Astrocyte of the spinal cord (primary cell): ENCODE measurements around the gene ITK.

Experiments
- DNase-seq: peaks from one replicate; pipeline ENCODE4 v3.0.0; 2011; ENCODE audit warnings: low read depth, low spot score
- H3K4me3 ChIP-seq: 2 replicates; pipeline ENCODE4 v1.5.1; 2011; ENCODE audit warnings: low read depth, mild to moderate bottlenecking, low read length, moderate library complexity
- in situ Hi-C: cut with HindIII; loops from 2 replicates; pipeline ENCODE4 v1.10.0; 2017; ENCODE audit warnings: low sequenced_read_pairs
- TF ChIP-seq, protein P1 (sequence below): IDR thresholded peaks from 2 replicates; pipeline ENCODE4 v1.5.1; 2012; ENCODE audit warnings: low read depth, mild to moderate bottlenecking, low read length, inconsistent platforms

ITK gene

DNA sequence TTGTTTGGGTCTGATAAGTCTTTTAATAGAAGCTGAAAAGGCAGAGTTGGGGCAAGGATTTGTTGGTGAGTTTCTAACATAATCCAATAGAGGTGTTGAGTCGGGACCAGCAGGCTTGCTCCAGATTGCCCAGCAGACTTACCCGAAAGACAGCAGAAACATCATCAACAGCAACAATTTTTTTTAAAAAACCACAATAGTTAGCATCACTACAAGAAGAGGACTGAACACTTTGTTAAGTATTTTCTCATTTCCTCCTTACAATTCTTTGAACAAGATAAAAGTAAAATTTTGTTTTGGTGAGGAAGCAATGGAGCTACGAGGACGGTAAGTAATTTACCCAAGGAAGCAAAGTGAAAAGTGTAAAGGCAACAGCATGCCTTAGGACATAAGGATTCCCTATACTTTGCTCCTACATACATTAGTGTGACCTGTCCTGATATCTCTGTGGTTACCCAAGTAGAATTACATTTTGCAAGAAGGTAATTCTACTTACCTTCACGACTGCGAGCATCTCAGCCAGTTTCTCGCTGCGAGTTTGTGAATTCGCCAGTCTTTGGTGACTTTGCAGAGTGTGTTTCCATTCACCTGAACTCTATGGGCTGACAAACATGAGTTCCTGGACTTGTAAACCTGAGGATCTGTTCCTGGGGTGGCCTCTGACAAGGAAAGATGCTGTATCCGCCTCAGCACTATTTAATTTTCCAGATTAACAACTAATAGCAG is 13.2 kb downstream of the ITK start:
- DNase-seq: no peak
- in situ Hi-C loops: no loop called here
- TF ChIP-seq, protein P1, sequence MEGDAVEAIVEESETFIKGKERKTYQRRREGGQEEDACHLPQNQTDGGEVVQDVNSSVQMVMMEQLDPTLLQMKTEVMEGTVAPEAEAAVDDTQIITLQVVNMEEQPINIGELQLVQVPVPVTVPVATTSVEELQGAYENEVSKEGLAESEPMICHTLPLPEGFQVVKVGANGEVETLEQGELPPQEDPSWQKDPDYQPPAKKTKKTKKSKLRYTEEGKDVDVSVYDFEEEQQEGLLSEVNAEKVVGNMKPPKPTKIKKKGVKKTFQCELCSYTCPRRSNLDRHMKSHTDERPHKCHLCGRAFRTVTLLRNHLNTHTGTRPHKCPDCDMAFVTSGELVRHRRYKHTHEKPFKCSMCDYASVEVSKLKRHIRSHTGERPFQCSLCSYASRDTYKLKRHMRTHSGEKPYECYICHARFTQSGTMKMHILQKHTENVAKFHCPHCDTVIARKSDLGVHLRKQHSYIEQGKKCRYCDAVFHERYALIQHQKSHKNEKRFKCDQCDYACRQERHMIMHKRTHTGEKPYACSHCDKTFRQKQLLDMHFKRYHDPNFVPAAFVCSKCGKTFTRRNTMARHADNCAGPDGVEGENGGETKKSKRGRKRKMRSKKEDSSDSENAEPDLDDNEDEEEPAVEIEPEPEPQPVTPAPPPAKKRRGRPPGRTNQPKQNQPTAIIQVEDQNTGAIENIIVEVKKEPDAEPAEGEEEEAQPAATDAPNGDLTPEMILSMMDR: no peak
- H3K4me3 ChIP-seq: no peak overlapping the region

DNA sequence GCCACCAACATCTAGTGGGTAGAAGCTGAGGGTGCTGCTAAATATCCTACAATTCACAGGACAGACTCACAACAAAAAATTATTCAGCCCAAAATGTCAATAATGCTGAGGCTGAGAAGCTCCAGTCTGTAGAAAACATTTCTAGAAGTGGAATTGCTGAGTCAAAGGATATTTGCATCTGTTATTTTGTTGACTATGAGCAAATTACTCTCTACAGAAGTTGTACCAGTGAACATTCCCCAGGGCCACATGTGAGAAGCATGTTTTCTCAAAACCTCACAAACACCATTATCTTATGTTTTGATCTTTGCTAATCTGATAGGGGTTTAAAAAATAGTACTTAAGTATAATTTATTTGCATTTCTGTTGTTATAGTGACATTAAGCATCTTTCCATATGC is 15.4 kb downstream of the ITK start:
- in situ Hi-C loops: no loop called here
- no peak for DNase-seq
- TF ChIP-seq, protein P1: no peak

DNA sequence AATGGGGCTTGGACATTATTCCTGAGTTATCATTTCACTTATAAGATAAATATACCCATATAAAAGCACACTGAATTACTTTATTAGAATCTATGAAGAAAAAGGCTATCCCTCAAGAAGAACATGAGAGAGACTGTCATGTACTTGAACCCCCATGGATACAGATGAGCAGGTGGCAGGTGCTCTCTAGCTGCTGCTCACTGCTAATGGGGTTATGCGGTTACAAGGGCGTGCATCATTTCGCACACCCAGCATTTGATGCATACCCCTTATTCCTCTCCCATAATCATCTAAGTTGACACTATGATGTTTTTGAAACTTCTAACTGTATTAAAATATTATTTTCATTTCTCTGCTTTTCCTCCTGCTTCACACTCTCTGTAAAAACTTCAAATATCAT is 16.4 kb downstream of the ITK start:
- in situ Hi-C loops: no loop called here

More for the DNA sequence above, 15.4 kb downstream of the ITK start:
- H3K4me3 ChIP-seq: no peak overlapping the region

DNA sequence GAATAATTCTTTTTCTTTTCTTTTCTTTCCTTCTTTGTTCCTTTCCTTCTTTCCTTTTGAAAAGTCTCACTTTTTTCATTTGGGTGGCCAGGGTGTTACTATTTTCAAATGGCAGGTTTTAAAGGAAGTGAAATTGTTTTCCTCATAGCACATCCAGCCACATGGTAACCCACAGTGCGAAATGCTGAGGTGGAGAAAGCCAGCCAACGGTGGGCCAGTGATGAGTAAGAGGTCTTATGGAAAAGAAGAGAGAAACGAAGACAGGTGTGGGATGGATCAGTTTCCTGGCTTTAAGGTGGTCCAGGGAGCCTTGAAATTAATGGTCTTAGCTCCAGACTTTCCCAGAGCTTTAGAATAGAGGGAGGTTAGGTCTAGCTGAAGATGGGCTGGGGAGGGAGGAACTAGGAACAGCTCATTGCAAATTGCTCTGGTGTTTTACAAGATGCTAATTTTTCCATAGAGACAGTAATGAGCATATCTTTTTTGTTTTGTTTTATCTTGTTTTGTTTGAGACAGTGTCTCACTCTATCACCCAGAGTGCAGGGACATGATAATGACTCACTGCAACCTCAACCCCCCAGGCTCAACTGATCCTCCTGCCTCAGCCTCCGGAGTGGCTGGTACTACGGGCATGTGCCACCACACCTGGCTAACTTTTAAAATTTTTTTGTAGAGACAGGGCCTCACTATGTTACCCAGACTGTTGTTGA is 17.8 kb downstream of the ITK start:
- DNase-seq: no peak
- H3K4me3 ChIP-seq: no peak overlapping the region
- TF ChIP-seq, protein P1: no peak
- in situ Hi-C loops: no loop called here

More for the DNA sequence above, 16.4 kb downstream of the ITK start:
- no peak for DNase-seq
- TF ChIP-seq, protein P1: no peak
- H3K4me3 ChIP-seq: no peak overlapping the region

DNA sequence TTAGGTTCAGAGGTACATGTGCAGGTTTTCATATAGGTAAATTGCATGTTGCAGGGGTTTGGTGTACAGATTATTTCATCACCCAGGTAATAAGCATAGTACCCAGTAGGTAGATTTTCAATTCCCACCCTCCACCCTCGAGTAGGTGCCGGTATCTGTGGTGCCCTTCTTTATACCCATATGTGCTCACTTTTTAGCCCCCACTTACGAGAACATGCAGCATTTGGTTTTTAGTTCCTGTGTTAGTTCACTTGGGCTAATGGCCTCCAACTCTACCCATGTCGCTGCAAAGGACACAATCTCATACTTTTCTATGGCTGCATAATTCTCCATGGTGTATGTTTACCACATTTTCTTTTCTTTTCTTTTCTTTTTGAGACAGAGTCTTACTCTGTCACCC is 21.2 kb downstream of the ITK start:
- TF ChIP-seq, protein P1: no peak
- in situ Hi-C loops: no loop called here
- no peak for DNase-seq
- H3K4me3 ChIP-seq: no peak overlapping the region

DNA sequence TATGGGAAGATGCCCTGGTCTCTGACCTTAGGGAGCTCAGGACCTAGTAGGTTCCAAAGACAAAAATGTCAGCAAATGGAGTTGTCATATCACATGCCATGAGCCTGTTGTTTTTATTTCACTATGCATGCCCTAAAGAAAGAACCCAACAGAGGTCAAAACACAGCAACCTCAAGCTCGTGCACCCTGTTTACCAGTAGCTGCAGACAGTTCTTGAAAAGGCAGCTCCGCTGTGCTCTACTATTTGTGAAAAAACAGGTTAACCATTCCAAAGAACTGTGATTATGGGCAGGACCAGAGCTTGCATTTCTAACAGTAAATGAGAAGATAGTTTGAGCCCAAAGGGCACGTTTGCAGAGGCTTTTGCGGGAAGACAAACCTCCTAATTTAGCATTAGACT is 22.8 kb downstream of the ITK start:
- no peak overlapping the region for H3K4me3 ChIP-seq
- no peak for DNase-seq
- TF ChIP-seq, protein P1: no peak
- in situ Hi-C loops: no loop called here
